Measurements from ENCODE around the gene AFF4.

AFF4 gene

DNA sequence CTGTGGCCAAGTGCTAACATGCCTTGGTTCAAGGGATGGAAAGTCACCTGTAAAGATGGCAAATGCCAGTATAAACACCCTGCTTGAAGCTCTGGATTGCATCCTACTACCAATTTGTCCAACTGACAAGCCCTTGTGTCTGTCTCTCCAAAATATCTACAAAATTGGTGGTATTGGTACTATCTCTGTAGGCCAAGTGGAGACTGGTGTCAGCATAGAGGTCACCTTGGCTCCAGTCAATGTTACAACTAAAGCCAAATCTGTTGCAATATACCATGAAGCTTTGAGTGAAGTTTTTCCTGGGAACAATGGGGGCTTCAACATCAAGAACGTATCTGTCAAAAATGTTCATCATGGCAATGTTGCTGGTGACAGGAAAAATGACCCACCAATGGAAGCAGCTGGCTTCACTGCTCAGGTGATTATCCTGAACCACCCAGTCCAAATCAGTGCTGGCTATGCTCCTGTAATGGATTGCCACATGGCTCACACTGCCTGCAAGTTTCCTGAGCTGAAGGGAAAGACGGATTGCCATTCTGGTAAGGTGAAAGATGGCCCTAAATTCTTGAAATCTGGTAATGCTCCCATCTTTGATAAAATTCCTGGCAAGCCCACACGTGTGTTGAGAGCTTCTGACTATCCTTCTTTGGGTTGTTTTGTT, 19.9 kb downstream of the AFF4 start:
- TF ChIP-seq, protein P1, sequence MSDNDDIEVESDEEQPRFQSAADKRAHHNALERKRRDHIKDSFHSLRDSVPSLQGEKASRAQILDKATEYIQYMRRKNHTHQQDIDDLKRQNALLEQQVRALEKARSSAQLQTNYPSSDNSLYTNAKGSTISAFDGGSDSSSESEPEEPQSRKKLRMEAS (IDR thresholded peaks at IDR 0.05; ENCODE audit: low read depth, low read length): no peak
- no peak for TF ChIP-seq MYC (IDR thresholded peaks at IDR 0.05; ENCODE audit: low read depth, low read length)
- no peak for TF ChIP-seq CTCF (IDR thresholded peaks at IDR 0.05; ENCODE audit: low read depth, low read length)
- no peak for TF ChIP-seq POLR2A (IDR thresholded peaks at IDR 0.05; ENCODE audit: extremely low read depth, insufficient read length)
- DNase-seq (ENCODE audit: low read depth): no peak
- no peak overlapping the region for H3K4me3 ChIP-seq (ENCODE audit: low read depth, low read length)

GRCh38 chr5:132941331-132941730, 22.1 kb downstream of the AFF4 start:
- TF ChIP-seq, protein P1 (IDR thresholded peaks at IDR 0.05; ENCODE audit: low read depth, low read length): no peak
- no peak for TF ChIP-seq POLR2A (IDR thresholded peaks at IDR 0.05; ENCODE audit: extremely low read depth, insufficient read length)
- no peak for TF ChIP-seq MYC (IDR thresholded peaks at IDR 0.05; ENCODE audit: low read depth, low read length)
- TF ChIP-seq CTCF (IDR thresholded peaks at IDR 0.05; ENCODE audit: low read depth, low read length): no peak
- no peak for DNase-seq (ENCODE audit: low read depth)

GRCh38 chr5:132928062-132928407, 35.4 kb downstream of the AFF4 start:
- no peak overlapping the region for H3K4me3 ChIP-seq (ENCODE audit: low read depth, low read length)
- DNase-seq (ENCODE audit: low read depth): no peak
- TF ChIP-seq, protein P1 (IDR thresholded peaks at IDR 0.05; ENCODE audit: low read depth, low read length): no peak
- TF ChIP-seq MYC (IDR thresholded peaks at IDR 0.05; ENCODE audit: low read depth, low read length) (no peak), CTCF (IDR thresholded peaks at IDR 0.05; ENCODE audit: low read depth, low read length) (no peak), POLR2A (IDR thresholded peaks at IDR 0.05; ENCODE audit: extremely low read depth, insufficient read length) (no peak)

More at GRCh38 chr5:132941331-132941730, 22.1 kb downstream of the AFF4 start:
- H3K4me3 ChIP-seq (ENCODE audit: low read depth, low read length): no peak overlapping the region

GRCh38 chr5:132927355-132928061, 35.9 kb downstream of the AFF4 start:
- DNase-seq (ENCODE audit: low read depth): no peak
- TF ChIP-seq POLR2A (IDR thresholded peaks at IDR 0.05; ENCODE audit: extremely low read depth, insufficient read length) (no peak), CTCF (IDR thresholded peaks at IDR 0.05; ENCODE audit: low read depth, low read length) (no peak), MYC (IDR thresholded peaks at IDR 0.05; ENCODE audit: low read depth, low read length) (no peak)
- TF ChIP-seq, protein P1 (IDR thresholded peaks at IDR 0.05; ENCODE audit: low read depth, low read length): no peak
- no peak overlapping the region for H3K4me3 ChIP-seq (ENCODE audit: low read depth, low read length)

GRCh38 chr5:132926437-132926836, 37.0 kb downstream of the AFF4 start:
- no peak for DNase-seq (ENCODE audit: low read depth)
- no peak for TF ChIP-seq MYC (IDR thresholded peaks at IDR 0.05; ENCODE audit: low read depth, low read length)
- TF ChIP-seq, protein P1 (IDR thresholded peaks at IDR 0.05; ENCODE audit: low read depth, low read length): no peak
- TF ChIP-seq POLR2A (IDR thresholded peaks at IDR 0.05; ENCODE audit: extremely low read depth, insufficient read length): no peak
- TF ChIP-seq CTCF (IDR thresholded peaks at IDR 0.05; ENCODE audit: low read depth, low read length): no peak

More at GRCh38 chr5:132926437-132926836, 37.0 kb downstream of the AFF4 start:
- H3K4me3 ChIP-seq (ENCODE audit: low read depth, low read length): no peak overlapping the region
